Retinal pigment epithelial cell (primary cell): Measurements from ENCODE around the gene GMNN.

Source experiments
- DNase-seq: peaks from one replicate; pipeline ENCODE4 v3.0.0-alpha.2; 2010; ENCODE audit warnings: low read depth
- H3K4me3 ChIP-seq: 2 replicates; pipeline ENCODE4 v1.5.1; 2011; ENCODE audit warnings: mild to moderate bottlenecking, low read length, control low read depth, moderate library complexity
- CTCF ChIP-seq: conservative IDR thresholded peaks from 2 replicates; pipeline ENCODE4 v1.5.1; 2011; ENCODE audit warnings: low read depth, low read length, control low read depth, inconsistent platforms

Gene GMNN

DNA sequence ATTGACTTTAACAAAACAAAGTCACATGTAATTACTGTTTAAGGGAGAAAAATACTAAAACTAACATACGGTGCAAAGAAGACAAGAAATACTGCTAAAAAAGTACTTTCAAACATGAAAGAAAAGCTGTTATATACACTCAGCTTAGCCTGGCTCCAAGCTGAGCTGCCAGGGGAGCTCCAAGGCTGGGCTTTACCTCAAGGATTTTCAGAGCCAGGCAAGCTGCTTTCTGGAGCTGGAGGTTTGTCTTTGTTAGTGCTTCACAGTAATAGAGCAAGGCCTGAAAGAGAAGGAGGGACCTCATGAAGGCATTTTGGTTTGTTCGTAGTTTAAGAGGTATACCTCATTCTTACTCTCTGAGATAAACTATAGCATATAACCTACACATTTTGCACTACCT is 43.6 kb downstream of the GMNN start:
- no peak overlapping the region for H3K4me3 ChIP-seq
- no peak for DNase-seq
- TF ChIP-seq CTCF: no peak

DNA sequence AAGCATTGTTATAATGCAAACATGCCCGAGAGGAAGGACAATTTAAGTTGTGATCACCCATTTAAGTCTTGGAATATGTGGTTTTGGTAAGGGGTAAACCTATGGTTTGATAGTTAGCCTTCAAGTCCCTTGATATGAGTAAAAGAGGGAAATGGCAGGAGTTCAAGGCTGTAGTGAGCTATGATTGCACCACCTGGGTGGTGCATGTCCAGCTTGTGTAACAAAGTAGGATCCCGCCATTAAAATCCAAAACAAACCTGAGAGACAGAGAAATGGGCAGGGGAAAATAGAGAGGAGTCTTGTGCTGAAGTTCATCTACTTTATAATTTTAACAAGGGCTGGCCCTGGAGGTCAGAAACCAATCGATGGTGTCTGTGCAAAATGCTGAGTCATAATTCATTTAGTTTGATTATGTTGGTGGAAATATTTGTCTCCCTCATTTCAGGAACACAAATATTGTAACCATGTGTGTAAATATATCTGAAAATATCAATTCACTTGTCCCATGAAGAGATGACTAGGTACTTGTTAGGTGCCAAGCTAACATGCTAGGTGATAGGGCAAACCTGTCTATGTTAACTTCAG is 47.2 kb downstream of the GMNN start:
- no peak for TF ChIP-seq CTCF
- no peak overlapping the region for H3K4me3 ChIP-seq
- no peak for DNase-seq

GRCh38 chr6:24822696-24823095 is 48.0 kb downstream of the GMNN start:
- no peak for TF ChIP-seq CTCF
- no peak overlapping the region for H3K4me3 ChIP-seq
- no peak for DNase-seq

GRCh38 chr6:24823185-24823584 is 48.4 kb downstream of the GMNN start:
- no peak overlapping the region for H3K4me3 ChIP-seq
- DNase-seq: no peak
- no peak for TF ChIP-seq CTCF

DNA sequence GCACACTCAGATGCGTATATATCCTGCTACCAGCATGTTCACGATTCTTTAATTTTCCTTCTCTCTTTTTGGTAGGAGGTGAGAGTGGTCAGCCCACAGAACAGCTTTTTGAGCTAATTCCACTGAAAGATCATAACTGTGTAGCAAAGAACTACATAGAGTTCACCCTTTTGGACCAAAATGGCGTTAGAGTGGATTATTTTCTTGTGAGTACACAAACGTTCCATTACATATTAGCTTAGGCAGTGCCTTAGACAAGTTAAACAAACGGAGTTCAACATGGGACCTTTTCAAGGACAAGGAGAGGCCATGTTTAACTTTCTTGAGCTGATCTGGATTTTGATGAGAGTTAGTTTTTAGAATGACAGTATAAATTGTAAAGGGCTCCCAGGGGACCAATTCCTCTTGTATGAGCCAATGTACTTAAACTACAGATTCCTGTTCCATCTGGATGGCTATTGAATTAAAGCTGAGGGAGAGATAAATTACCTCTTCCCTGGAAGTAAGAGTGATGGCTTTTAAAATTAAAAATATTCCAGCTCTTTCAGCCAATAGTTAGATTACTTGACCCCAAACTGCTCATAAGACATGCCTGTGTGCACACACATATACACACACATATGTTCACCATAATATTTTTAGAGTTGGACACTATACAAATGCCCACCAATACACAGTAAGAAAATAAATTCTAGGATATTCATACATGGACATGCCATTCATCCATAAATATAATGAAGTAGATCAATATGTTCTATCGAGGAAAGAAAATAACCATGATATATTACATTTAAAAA is 49.6 kb downstream of the GMNN start:
- no peak for TF ChIP-seq CTCF
- no peak overlapping the region for H3K4me3 ChIP-seq
- no peak for DNase-seq

GRCh38 chr6:24825130-24825630 is 50.4 kb downstream of the GMNN start:
- no peak for DNase-seq
- H3K4me3 ChIP-seq: no peak overlapping the region
- no peak for TF ChIP-seq CTCF

DNA sequence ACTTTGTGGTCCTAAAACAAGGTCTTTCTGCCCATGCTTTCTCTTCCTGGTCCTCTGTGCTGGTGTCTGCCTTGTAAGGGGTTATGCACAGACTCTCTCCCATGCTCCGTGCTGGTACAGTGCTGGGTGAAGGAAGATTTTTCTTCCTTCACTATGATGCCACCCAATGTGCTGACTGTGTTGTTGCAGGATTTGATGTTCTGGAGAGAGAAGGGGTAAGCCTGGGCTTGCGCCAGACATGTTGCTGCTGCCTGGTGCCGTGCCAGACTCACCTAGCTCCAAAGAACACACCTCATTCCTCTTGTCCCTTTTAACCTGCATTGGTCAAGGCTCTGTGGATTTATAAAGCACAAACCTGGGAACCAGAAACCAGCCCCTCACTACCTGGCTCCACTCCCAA is 52.4 kb downstream of the GMNN start:
- H3K4me3 ChIP-seq: no peak overlapping the region
- no peak for DNase-seq
- no peak for TF ChIP-seq CTCF
